ENCODE results near the gene ZNF804A. TPM values are rescaled to one million over a fixed set of nuclear protein-coding genes. Genes with fewer than 3 reads are reported as not detected.

Gene ZNF804A
- total and polyA plus RNA-seq, 2 of the 8 experiments (the other 6 are each of a cell fraction or from before 2014, with no cell fraction given), result 0.02 TPM; not detected in 1

DNA sequence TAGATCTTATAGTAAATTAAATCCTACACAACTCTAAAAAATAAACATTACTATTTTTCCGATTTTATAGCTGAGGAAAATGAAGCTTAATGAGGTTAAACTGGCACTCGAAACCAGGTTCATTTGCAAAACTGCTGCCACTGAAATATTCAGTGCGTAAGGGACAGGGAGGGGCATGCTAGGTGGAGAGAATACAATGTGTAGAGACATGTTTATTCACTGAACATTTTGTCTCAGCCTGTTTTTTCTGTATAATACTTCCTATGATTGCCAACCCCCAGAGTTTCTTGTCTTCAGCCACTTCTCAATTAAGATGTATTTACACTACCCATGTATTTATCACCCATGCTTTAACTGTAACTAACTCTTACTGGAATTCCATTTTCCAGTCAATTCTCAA is 31.6 kb upstream of the ZNF804A start:
- DNase-seq (ENCODE audit: low read depth in 1 of 2, low spot score in 2 of 2) (no peak), FAIRE-seq (no peak)
- no peak overlapping the region for H4K91ac ChIP-seq (replicated peaks; ENCODE audit: insufficient read length, low read length)
- CTCF ChIA-PET (ENCODE audit: partially characterized antibody), result interaction anchor here (0.5 kb wide), 1 partner anchor 30 kb away, joined by 3 read pairs; no protein-coding TSS in a partner anchor
- no peak overlapping the region for H2BK12ac ChIP-seq (ENCODE audit: low read depth, low read length)
- H3K14ac ChIP-seq (ENCODE audit: insufficient read length), result no peak overlapping the region
- H3K27me3 ChIP-seq (replicated peaks in 1 of 4; ENCODE audit: control insufficient read depth in 3 of 4, extremely low read depth in 1 of 4, insufficient read depth in 3 of 4, low read length in 3 of 4), result no peaks in the 10 kb centered on the region
- no peaks in the 10 kb centered on the region for H3K79me2 ChIP-seq (ENCODE audit: control insufficient read depth in 1 of 2, insufficient read depth in 2 of 2, low read length in 2 of 2)
- H3K4me1 ChIP-seq (replicated peaks in 1 of 4; ENCODE audit: control insufficient read depth in 3 of 4, insufficient read depth in 4 of 4, low read length in 3 of 4), result no peaks in the 10 kb centered on the region
- H3K56ac ChIP-seq (replicated peaks; ENCODE audit: insufficient read length, low read depth, low read length), result no peak overlapping the region
- no peaks in the 10 kb centered on the region for H3K36me3 ChIP-seq (ENCODE audit: control insufficient read depth in 2 of 4, insufficient read depth in 4 of 4, low read length in 3 of 4)
- H2AFZ ChIP-seq (ENCODE audit: low read length), result no peak overlapping the region
- no peak overlapping the region for H3K9ac ChIP-seq (replicated peaks in 1 of 4; ENCODE audit: extremely low read depth in 1 of 4, low read depth in 3 of 4, low read length in 3 of 4)
- no peak overlapping the region for H3K27ac ChIP-seq (ENCODE audit: low read depth, low read length)
- no peak overlapping the region for H2BK15ac ChIP-seq (ENCODE audit: low read length)
- 93% methylated on average over 3 of the region's 3 CpGs; no CpG with 5 or more reads in 1 of the 2 experiments for WGBS, 2 experiments (ENCODE audit: extremely low coverage in 1 of 2, insufficient coverage in 1 of 2, insufficient read length in 1 of 2, insufficient replicate concordance in 2 of 2, low coverage in 1 of 2, low lambda C conversion rate in 2 of 2, missing lambda C conversion rate in 1 of 2)
- no peak overlapping the region for H4K8ac ChIP-seq (ENCODE audit: extremely low read depth, insufficient read depth, low read length)
- H2AK5ac ChIP-seq (ENCODE audit: low read depth, low read length), result no peak overlapping the region
- H3K18ac ChIP-seq (ENCODE audit: extremely low read depth, low read length), result no peak overlapping the region
- H3K4me3 ChIP-seq (ENCODE audit: extremely low read depth in 1 of 4, insufficient read depth in 2 of 4, low read depth in 3 of 4, low read length in 4 of 4), result no peak overlapping the region
- H2BK120ac ChIP-seq (replicated peaks; ENCODE audit: low read depth, low read length), result no peak overlapping the region
- no peaks in the 10 kb centered on the region for H3K9me3 ChIP-seq (ENCODE audit: insufficient read depth in 2 of 2, low read depth in 1 of 2, low read length in 1 of 2)
- H2BK5ac ChIP-seq (ENCODE audit: low read depth, low read length), result no peak overlapping the region
- H3K4ac ChIP-seq (replicated peaks; ENCODE audit: insufficient read length, low read depth, low read length), result no peak overlapping the region
- no peak overlapping the region for H3K23ac ChIP-seq (ENCODE audit: insufficient read length)
- no peaks in the 10 kb centered on the region for H3K79me1 ChIP-seq (ENCODE audit: low read depth, low read length)
- H3K4me2 ChIP-seq (ENCODE audit: insufficient read depth in 1 of 2, low read depth in 2 of 2, low read length in 2 of 2), result no peak overlapping the region
- H4K5ac ChIP-seq (ENCODE audit: insufficient read length, low read depth, low read length), result no peak overlapping the region
- TF ChIP-seq SUZ12 (IDR thresholded peaks at IDR 0.05; ENCODE audit: low read length) (no peak), GTF2F1 (IDR thresholded peaks at IDR 0.05; ENCODE audit: borderline replicate concordance, low read depth, low read length) (no peak), SRF (IDR thresholded peaks at IDR 0.05; ENCODE audit: low read depth, low read length) (no peak), JUN (IDR thresholded peaks at IDR 0.05; ENCODE audit: low read depth, low read length) (no peak), BRCA1 (IDR thresholded peaks at IDR 0.05; ENCODE audit: low read depth, low read length) (no peak), CTBP2 (IDR thresholded peaks at IDR 0.05; ENCODE audit: borderline replicate concordance, insufficient read depth, insufficient read length, low read length) (no peak)
- TF ChIP-seq, protein P1, sequence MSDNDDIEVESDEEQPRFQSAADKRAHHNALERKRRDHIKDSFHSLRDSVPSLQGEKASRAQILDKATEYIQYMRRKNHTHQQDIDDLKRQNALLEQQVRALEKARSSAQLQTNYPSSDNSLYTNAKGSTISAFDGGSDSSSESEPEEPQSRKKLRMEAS (IDR thresholded peaks at IDR 0.05), result no peak
- H2BK20ac ChIP-seq (ENCODE audit: low read length), result no peak overlapping the region
- POLR2A ChIA-PET (ENCODE audit: partially characterized antibody), result no interaction called here
- H3K23me2 ChIP-seq (ENCODE audit: low read depth, low read length), result no peaks in the 10 kb centered on the region
- H4K20me1 ChIP-seq (replicated peaks in 1 of 2; ENCODE audit: control insufficient read depth in 1 of 2, insufficient read depth in 2 of 2, low read length in 2 of 2), result no peaks in the 10 kb centered on the region

Measured in H1 (cell line).